ENCODE measurements around the gene KLHL15. TPM values are rescaled to one million over a fixed set of nuclear protein-coding genes. Genes with fewer than 3 reads are reported as not detected.

KLHL15 gene
- total RNA-seq, 1 donor from 2014 or later = 3.4 TPM

GRCh38 chrX:24037729-24038128, 10.7 kb upstream of the KLHL15 start:
- no peak for TF ChIP-seq CTCF (conservative IDR thresholded peaks at IDR 0.05; ENCODE audit: low read depth, low read length)
- H3K4me3 ChIP-seq (ENCODE audit: low read depth, low read length) = no peak overlapping the region
- no peak for DNase-seq (ENCODE audit: low read depth)

GRCh38 chrX:24034485-24034884, 7.5 kb upstream of the KLHL15 start:
- no peak overlapping the region for H3K4me3 ChIP-seq (ENCODE audit: low read depth, low read length)
- DNase-seq (ENCODE audit: low read depth) = no peak
- no peak for TF ChIP-seq CTCF (conservative IDR thresholded peaks at IDR 0.05; ENCODE audit: low read depth, low read length)

GRCh38 chrX:24030597-24030996, 3.6 kb upstream of the KLHL15 start:
- no peak for DNase-seq (ENCODE audit: low read depth)

GRCh38 chrX:24027985-24028384, 999 bp upstream of the KLHL15 start:
- no peak overlapping the region for H3K4me3 ChIP-seq (ENCODE audit: low read depth, low read length)
- DNase-seq (ENCODE audit: low read depth) = no peak
- TF ChIP-seq CTCF (conservative IDR thresholded peaks at IDR 0.05; ENCODE audit: low read depth, low read length) = no peak

More at GRCh38 chrX:24030597-24030996, 3.6 kb upstream of the KLHL15 start:
- H3K4me3 ChIP-seq (ENCODE audit: low read depth, low read length) = no peak overlapping the region
- no peak for TF ChIP-seq CTCF (conservative IDR thresholded peaks at IDR 0.05; ENCODE audit: low read depth, low read length)

GRCh38 chrX:24026432-24026831, 554 bp downstream of the KLHL15 start:
- no peak for DNase-seq (ENCODE audit: low read depth)
- peak overlapping the region; percentile 73 for H3K4me3 ChIP-seq (ENCODE audit: low read depth, low read length)
- no peak for TF ChIP-seq CTCF (conservative IDR thresholded peaks at IDR 0.05; ENCODE audit: low read depth, low read length)

GRCh38 chrX:24025741-24026403, 1.1 kb downstream of the KLHL15 start:
- peak overlapping the region; percentile 73 for H3K4me3 ChIP-seq (ENCODE audit: low read depth, low read length)
- DNase-seq (ENCODE audit: low read depth) = no peak
- TF ChIP-seq CTCF (conservative IDR thresholded peaks at IDR 0.05; ENCODE audit: low read depth, low read length) = no peak

Measured in epithelial cell of proximal tubule (primary cell).